PC-9 (cell line): ENCODE results near the gene SAPCD1. TPM values are rescaled to one million over a fixed set of nuclear protein-coding genes. Genes with fewer than 3 reads are reported as not detected.

Source experiments
- BruUV-seq: library from RNA; stranded (reverse); fragments of 400-500 nt; replicated peaks from 2 replicates; lab custom pipeline; 2021; lab: Mats Ljungman, UMichigan
- CTCF ChIA-PET: fragments of 300-600 bp; sonication (Branson Sonifier 250); formaldehyde crosslinking; loops from one replicate; lab custom pipeline; 2022; ENCODE audit warnings: antibody characterized with exemption; lab: Charles Lee
- POLR2A ChIA-PET: fragments of 300-600 bp; sonication (Branson Sonifier 250); formaldehyde crosslinking; loops from one replicate; lab custom pipeline; 2022; ENCODE audit warnings: antibody characterized with exemption; ENCODE audit not compliant: unreplicated experiment; lab: Charles Lee
- DNase-seq, 2 experiments: peaks; one replicate each; pipeline versions ENCODE4 v3.0.0 to v3.0.0-alpha.2; 2015 to 2022; ENCODE audit warnings: mixed read lengths in 1 of 2
- H2AFZ ChIP-seq: fragments of 200-600 bp; sonication (generic); 2 replicates; pipeline ENCODE4 v1.8.1; 2017; ENCODE audit warnings: antibody characterized with exemption
- H3F3A ChIP-seq: fragments of 200-600 bp; sonication (generic); 2 replicates; pipeline ENCODE4 v1.8.1; 2017; ENCODE audit warnings: antibody characterized with exemption, mild to moderate bottlenecking, low read depth; ENCODE audit not compliant: insufficient read depth
- H3K27ac ChIP-seq: fragments of 200-600 bp; sonication (generic); 2 replicates; pipeline ENCODE4 v1.6.1; 2016; ENCODE audit warnings: mixed run types
- H3K27me3 ChIP-seq: fragments of 200-600 bp; sonication (generic); 2 replicates; pipeline ENCODE4 v1.6.1; 2016; ENCODE audit warnings: low read depth, mixed run types; ENCODE audit not compliant: insufficient read depth
- H3K36me3 ChIP-seq: fragments of 200-600 bp; sonication (generic); 2 replicates; pipeline ENCODE4 v1.6.1; 2016; ENCODE audit warnings: low read depth, mixed run types
- H3K4me1 ChIP-seq: fragments of 200-600 bp; sonication (generic); replicated peaks from 2 replicates; pipeline ENCODE4 v1.6.1; 2016; ENCODE audit warnings: mixed run types; ENCODE audit not compliant: insufficient read depth
- H3K4me2 ChIP-seq: fragments of 200-600 bp; sonication (generic); 2 replicates; pipeline ENCODE4 v1.6.1; 2017; ENCODE audit warnings: mixed run types
- H3K4me3 ChIP-seq: fragments of 200-600 bp; sonication (generic); 2 replicates; pipeline ENCODE4 v1.6.1; 2016; ENCODE audit warnings: mixed run types
- H3K79me2 ChIP-seq: fragments of 200-600 bp; sonication (generic); 2 replicates; pipeline ENCODE4 v1.6.1; 2017; ENCODE audit warnings: low read depth, mixed run types
- H3K9me2 ChIP-seq: fragments of 200-600 bp; sonication (generic); 2 replicates; pipeline ENCODE4 v1.8.1; 2017; ENCODE audit warnings: mild to moderate bottlenecking; ENCODE audit not compliant: insufficient read depth
- H3K9me3 ChIP-seq: fragments of 200-600 bp; sonication (generic); 2 replicates; pipeline ENCODE4 v1.8.1; 2016; ENCODE audit warnings: low read depth; ENCODE audit not compliant: insufficient read depth
- H4K20me1 ChIP-seq: fragments of 200-600 bp; sonication (generic); 2 replicates; pipeline ENCODE4 v1.8.1; 2017; ENCODE audit not compliant: insufficient read depth
- EZH2 ChIP-seq: fragments of 200-600 bp; sonication (generic); IDR thresholded peaks from 2 replicates; pipeline ENCODE4 v1.8.0; 2017; ENCODE audit warnings: antibody characterized with exemption, low read depth
- intact Hi-C: fragments of 100-400 bp; cut with micrococcal nuclease; formaldehyde crosslinking; loops from one replicate; pipeline ENCODE4 v1.10.0; 2022; ENCODE audit not compliant: unreplicated experiment
- total RNA-seq: library from RNA; stranded (reverse); gene quantifications from 2 replicates; pipeline ENCODE4 v1.2.3, GENCODE V29; 2021
- TF ChIP-seq, protein P1 (sequence below): fragments of 200-600 bp; sonication (generic); conservative IDR thresholded peaks from 2 replicates; pipeline ENCODE4 v1.6.1; 2017; ENCODE audit warnings: mixed run types, antibody characterized with exemption, mild to moderate bottlenecking, moderate library complexity

SAPCD1 gene
- total RNA-seq, 1 experiment from 2014 or later: 11.1 TPM

DNA sequence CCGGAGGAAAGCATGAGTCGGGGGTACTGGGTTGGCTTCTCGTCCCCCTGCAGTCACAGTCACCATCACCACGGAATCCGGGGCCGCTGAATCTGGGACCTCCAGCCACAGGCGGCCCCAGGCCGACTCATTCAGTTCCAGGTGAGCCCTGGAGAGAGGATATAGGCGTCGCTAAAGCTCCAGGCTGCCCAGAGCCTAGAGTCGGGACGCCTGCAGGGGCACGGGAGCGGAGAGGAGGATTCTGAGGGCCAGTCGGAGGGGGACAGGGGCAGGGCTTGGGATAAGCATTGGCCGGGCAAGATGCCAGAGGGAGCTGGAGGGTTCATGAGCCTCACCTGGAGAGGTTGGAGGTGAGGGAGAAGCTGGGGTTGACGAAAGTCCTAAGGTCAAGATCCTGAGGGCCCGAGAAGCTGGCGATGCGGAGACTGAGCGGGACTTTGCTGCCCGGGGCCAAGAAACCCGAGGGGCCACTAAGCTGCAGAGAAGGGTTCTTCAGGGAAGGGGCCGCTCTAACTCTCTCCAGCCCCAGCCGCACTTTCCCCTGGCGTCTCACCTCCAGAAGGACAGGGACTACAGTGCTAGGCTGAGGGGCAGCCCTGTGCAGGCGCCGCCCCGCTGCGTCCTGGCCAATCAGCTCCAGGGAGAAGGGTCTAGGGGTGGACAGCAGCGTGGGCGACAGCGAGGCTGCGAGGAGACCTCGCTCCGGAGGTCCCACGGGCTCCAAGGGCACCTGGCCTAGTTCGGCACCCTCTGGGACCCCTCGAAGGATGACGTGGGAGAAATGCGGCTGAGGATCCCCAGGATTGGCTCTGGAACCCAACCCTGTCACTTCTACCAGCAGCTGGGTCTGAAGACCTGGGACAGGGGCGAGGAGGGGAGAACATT is 3.7 kb downstream of the SAPCD1 start:
- CTCF ChIA-PET: interaction anchor here (0.5 to 1.0 kb wide), 2 partner anchors 27 to 28 kb away, joined by 3 to 4 read pairs; no protein-coding TSS in a partner anchor
- intact Hi-C loops: no loop called here
- Histone ChIP-seq H3K27ac (no peak overlapping the region), H3K79me2 (no peaks in the 10 kb centered on the region), H3F3A (peaks cover 12% of the 10 kb centered on the region; the same call in 1 of the 2 replicates), H3K27me3 (no peaks in the 10 kb centered on the region), H2AFZ (no peak overlapping the region), H3K4me2 (no peak overlapping the region), H3K4me1 (peaks cover 8% of the 10 kb centered on the region; the same call in 1 of the 2 replicates), H3K36me3 (no peaks in the 10 kb centered on the region), H3K9me2 (no peaks in the 10 kb centered on the region), H4K20me1 (no peaks in the 10 kb centered on the region), H3K9me3 (no peaks in the 10 kb centered on the region), H3K4me3 (no peak overlapping the region)
- no peak for DNase-seq
- POLR2A ChIA-PET: interaction anchor here (0.5 kb wide), 1 partner anchor 28 kb away, joined by 5 read pairs; no protein-coding TSS in a partner anchor
- TF ChIP-seq, protein P1, sequence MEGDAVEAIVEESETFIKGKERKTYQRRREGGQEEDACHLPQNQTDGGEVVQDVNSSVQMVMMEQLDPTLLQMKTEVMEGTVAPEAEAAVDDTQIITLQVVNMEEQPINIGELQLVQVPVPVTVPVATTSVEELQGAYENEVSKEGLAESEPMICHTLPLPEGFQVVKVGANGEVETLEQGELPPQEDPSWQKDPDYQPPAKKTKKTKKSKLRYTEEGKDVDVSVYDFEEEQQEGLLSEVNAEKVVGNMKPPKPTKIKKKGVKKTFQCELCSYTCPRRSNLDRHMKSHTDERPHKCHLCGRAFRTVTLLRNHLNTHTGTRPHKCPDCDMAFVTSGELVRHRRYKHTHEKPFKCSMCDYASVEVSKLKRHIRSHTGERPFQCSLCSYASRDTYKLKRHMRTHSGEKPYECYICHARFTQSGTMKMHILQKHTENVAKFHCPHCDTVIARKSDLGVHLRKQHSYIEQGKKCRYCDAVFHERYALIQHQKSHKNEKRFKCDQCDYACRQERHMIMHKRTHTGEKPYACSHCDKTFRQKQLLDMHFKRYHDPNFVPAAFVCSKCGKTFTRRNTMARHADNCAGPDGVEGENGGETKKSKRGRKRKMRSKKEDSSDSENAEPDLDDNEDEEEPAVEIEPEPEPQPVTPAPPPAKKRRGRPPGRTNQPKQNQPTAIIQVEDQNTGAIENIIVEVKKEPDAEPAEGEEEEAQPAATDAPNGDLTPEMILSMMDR: no peak
- TF ChIP-seq EZH2: no peak
- no TSS peak for BruUV-seq

DNA sequence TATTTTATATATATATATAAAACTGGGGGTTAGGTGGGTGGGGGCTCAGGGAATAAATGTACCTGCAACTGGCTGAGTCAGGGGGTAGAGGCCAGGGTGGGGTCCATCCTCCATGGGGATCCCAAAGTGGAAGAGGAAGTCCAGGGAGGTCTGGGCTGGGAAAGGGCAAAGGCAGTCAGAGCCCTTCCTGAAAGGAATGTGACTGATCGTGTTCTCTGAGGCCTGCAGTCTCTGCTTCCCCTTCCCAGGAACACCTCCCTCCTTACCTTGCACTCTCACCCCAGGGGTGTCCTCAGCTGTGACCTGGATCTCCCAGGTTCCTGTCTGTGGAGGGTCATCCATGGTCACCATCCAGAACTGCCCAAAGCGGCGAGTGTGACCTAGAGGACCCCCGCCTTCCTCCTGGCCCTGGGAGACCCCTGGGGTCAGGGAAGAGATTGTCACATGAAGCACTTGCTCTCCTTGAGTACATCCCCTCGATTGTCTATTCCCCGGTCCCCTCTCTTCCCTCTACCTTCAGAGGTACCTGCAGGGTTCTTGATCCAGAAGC is 4.7 kb downstream of the SAPCD1 start:
- H3F3A ChIP-seq: peaks cover 14% of the 10 kb centered on the region; the same call in 1 of the 2 replicates
- DNase-seq: no peak
- no peaks in the 10 kb centered on the region for H3K79me2 ChIP-seq
- H3K9me3 ChIP-seq: no peaks in the 10 kb centered on the region
- no peak overlapping the region for H2AFZ ChIP-seq
- POLR2A ChIA-PET: no interaction called here
- no peaks in the 10 kb centered on the region for H3K36me3 ChIP-seq
- H3K4me2 ChIP-seq: no peak overlapping the region
- no peaks in the 10 kb centered on the region for H3K27me3 ChIP-seq
- intact Hi-C loops: no loop called here
- peaks cover 8% of the 10 kb centered on the region; the same call in 1 of the 2 replicates for H3K4me1 ChIP-seq
- H3K27ac ChIP-seq: no peak overlapping the region
- H3K4me3 ChIP-seq: no peak overlapping the region
- TF ChIP-seq EZH2: no peak
- TF ChIP-seq, protein P1: no peak
- no peaks in the 10 kb centered on the region for H4K20me1 ChIP-seq
- no peaks in the 10 kb centered on the region for H3K9me2 ChIP-seq
- BruUV-seq: no TSS peak
- CTCF ChIA-PET: no interaction called here
